HG03520 (cell line): ENCODE results near the gene HFM1.

Experiments
- ATAC-seq: cut with Tn5 transposase; IDR thresholded peaks from one replicate; pipeline ENCODE4 v1.9.1; 2021; ENCODE audit warnings: mild to moderate bottlenecking, moderate library complexity; ENCODE audit not compliant: unreplicated experiment

HFM1 gene

DNA sequence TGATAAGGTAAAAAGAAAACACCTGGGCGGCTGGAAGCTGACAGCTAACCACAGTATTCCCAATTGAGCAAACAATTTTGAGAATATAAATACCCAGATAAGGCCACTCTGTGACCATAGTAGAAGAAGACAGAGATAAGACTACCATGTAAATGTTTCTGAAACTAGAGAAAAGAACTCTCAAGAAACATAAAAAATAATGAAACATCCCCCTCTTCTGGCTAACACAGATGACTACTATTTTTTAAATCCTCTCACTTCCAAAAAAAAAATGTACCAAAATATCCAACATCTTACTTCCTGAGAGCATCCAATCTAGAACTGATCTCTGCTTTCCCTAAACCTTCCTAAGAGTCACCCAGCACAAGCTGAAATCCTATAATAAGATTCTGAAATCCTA lies 125.9 kb downstream of the HFM1 start:
- ATAC-seq, result no peak

DNA sequence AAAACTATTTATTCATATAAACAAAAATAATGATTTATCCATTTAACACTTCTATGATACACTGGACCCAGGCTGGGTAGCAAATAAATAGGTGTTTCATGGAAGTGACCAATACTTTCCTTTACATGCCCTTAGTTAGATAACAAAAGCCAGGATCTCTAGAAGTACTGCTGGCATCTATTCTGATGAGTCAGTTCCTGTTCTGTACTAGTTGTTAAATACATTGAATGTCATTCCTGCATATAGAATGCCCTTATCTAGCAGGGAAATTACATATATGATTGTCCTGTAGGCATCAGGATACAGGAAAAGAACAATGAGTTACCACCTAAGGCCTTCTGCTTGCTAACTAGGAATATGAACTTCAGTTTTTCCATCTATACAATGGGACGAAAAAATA lies 130.8 kb downstream of the HFM1 start:
- no peak for ATAC-seq

DNA sequence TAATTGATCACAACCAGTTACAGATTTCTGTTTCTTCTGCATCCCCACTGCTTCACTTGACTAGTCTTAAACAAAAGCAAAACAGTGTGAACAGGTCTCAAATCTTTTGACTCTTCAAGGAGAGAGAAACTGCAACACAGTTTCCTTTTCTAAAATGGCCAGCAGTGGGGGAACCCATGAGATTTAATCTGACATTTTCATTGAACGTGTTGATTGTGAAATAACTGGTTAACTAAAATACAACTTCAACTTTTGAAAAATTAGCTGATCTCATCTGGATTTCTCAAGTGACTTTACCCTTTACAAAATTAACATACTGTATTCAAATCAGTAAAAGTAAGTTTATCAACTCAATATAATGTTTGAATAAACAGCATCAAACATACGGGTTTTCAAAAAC lies 143.0 kb downstream of the HFM1 start:
- ATAC-seq, result no peak

DNA sequence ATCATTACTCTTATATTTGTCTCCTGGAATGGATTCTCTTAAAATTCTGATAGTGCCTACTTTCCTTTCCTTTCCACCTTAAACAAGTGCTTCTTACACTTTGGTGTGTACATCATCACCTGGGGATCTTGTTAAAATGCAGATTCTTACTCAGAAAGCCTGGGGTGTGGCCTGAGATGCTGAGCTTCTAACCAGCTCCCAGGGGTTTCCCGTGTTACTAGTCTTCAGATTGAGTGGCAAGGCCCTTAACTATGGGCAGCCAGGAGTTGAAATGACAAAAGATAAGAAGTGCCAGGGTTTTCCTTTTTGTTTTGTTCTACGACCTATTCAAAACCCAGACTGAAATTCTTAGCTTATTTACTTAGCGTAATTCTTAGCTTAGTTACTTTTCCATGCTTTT lies 159.2 kb downstream of the HFM1 start:
- no peak for ATAC-seq

DNA sequence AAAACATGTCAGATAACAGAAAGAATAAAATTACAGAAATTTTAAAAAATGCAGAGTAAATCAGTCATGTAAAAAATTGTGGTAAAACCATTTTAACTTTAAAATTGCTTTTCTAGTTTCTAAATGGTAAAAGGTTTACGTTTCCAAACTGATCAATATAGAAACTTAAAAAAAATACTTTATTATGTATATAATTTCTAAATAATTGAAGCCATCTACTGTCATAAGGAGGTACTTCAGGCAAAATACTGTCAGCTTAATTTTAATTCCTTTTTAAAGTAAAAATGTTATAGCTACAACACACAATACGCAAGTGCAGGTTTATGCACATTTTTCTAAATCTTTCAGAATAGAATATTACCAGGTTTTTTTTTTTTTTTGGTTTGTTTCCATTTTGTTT lies 159.9 kb downstream of the HFM1 start:
- ATAC-seq, result no peak

DNA sequence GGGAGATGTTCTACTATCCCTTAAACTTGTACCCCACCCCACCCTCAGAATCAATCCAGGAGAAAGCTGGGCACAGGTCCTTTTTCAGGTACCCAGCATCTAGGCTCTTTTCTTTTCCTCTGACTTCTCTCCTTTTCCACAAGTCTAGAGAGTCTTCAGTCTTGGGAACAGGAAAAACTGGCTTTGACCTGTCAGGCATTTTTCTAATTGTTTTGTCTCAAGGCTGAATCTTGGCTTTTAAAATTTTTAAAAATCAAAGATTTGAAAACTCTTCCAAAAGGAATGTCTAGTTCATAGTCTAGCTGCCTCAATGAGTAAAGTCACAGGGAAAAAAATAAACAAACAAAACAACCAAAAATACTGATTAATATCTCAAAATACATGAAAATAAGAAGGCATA lies 161.5 kb downstream of the HFM1 start:
- no peak for ATAC-seq

DNA sequence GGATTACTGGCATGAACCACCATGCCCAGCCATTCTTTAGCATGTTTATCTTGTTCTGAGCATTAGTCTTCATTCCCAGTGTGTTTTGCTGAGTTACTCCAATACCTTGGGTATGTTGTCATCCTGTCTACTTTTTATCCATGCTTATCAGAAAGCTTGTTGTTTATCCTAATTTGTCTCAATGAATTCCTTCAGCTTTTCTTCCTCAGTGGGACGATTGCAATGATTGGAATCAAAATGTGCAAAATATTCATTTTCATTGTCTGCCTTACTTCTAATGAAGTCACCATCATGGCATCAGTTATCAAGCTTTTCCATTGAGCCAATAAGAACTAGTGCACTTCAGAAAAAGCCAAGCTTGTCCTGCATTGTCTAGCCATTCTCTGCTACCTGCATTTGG lies 170.5 kb downstream of the HFM1 start:
- no peak for ATAC-seq

DNA sequence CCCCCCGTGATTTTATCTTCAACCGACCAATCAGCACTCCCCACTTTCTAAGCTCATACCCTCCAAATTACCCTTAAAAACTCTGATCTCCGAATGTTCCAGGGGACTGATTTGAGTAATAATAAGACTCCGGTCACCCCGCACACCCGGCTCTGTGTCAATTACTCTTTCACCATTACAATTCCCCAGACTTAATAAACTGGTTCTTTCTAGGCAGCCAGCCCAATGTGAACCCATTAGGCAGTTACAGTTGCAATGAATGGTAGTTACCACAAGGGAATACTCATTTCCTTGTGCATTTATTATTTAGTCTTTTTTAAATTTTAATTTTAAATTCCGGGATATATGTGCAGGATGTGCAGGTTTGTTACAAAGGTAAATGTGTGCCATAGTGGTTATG lies 177.9 kb downstream of the HFM1 start:
- no peak for ATAC-seq

DNA sequence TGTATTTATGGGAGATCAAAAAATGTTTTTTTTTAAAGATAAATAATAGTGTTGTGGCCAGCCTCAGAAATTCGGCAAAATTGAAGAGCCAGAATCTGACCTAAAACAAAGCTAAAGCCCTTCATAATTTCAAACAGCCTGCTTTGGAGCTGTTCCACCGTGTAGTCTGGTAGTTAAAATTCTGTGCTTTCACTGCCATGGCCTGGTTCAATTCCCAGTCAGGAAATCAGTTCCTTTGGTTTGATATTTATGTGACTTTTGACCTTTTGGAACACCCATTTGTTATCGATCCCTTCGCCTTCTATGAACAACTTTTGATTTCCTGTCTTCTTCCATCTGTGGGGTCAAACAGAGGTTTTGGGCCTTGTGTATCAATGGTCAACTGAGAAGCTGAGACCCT lies 179.8 kb downstream of the HFM1 start:
- ATAC-seq, result no peak

DNA sequence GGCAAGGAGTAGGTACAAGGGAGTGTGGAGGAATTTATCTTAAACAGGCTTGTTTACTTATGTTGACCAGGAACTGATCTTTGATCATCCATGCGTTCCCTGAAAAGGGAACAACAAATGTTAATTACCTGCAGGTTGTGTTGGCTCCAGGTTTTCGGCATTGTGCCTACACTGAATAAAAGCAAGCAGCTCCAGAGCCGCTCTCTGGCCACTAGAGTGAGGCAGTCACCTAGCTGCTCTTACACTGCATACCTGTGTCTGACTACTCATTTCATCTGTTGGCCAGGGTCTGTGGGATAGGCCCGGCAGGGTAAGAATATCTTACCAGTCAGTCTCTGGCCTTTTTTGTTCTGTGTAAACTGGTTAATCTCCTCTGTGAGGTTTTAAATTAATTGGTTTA lies 183.6 kb downstream of the HFM1 start:
- no peak for ATAC-seq

DNA sequence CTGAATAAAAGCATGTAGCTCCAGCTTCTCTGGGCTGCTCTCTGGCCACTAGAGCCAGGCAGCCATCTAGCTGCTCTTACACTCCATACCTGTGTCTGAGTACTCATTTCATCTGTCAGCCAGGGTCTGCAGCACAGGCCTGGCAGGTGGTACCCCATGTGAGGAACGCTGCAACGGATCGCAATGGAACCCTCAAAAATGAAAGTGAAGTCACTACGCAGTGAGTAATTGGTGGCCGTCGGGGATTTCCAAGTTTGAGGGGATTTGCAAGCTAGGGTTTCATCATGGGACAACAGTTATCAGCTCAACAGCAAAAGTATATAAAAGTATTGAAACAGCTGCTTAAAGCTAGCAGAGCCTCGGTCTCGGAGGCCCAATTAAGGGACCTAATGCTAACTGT lies 186.7 kb downstream of the HFM1 start:
- no peak for ATAC-seq
